Psoas muscle (tissue), 8 donors: ENCODE data around the gene MPP2. TPM values are rescaled to one million over a fixed set of nuclear protein-coding genes. Genes with fewer than 3 reads are reported as not detected.

Source experiments
- ATAC-seq, 4 donors: fragments of 200-7000 bp; cut with Tn5 transposase; one replicate each; pipeline ENCODE4 v1.9.1; 2020; ENCODE audit warnings: moderate library complexity in 3 of 4, mild to moderate bottlenecking in 2 of 4
- DNase-seq, 2 donors: peaks; one replicate each; pipeline ENCODE4 v3.0.0-alpha.2; 2020
- H3K27ac ChIP-seq: fragments of 200-600 bp; one replicate; pipeline ENCODE4 v1.8.0; 2022
- H3K27me3 ChIP-seq, 3 donors: fragments of 200-600 bp in 1 of 3; one replicate each; pipeline versions ENCODE4 v1.6.1 to v1.8.0; 2013 to 2022; ENCODE audit warnings: low read length in 2 of 3, mild to moderate bottlenecking in 2 of 3, moderate library complexity in 1 of 3; ENCODE audit not compliant: insufficient read depth in 3 of 3
- H3K36me3 ChIP-seq, 2 donors: fragments of 200-600 bp in 1 of 2; one replicate each; pipeline versions ENCODE4 v1.6.1 to v1.8.0; 2013 to 2022; ENCODE audit warnings: low read depth in 1 of 2, mild to moderate bottlenecking in 1 of 2, moderate library complexity in 1 of 2; ENCODE audit not compliant: insufficient read depth in 1 of 2
- H3K4me1 ChIP-seq: fragments of 200-600 bp; one replicate; pipeline ENCODE4 v1.8.0; 2022
- H3K4me3 ChIP-seq: fragments of 200-600 bp; one replicate; pipeline ENCODE4 v1.8.0; 2022; ENCODE audit warnings: mild to moderate bottlenecking
- H3K9me3 ChIP-seq: fragments of 200-600 bp; one replicate; pipeline ENCODE4 v1.8.0; 2022
- CTCF ChIP-seq: fragments of 200-600 bp; IDR thresholded peaks from one replicate; pipeline ENCODE4 v1.8.0; 2022; ENCODE audit warnings: antibody characterized with exemption
- WGBS, 3 donors: extraction: QIAGEN DNeasy Blood & Tissue Kit; methylation state at CpG; one replicate each; pipeline versions ENCODE4 v1.1.6 to v1.1.7; 2013; 5-methylcytosine and 5-hydroxymethylcytosine counted together
- intact Hi-C, 2 donors: fragments of 100-400 bp; cut with DNase I; formaldehyde crosslinking; loops; one replicate each; pipeline versions ENCODE4 v1.11.0 to v1.14.2; 2022
- polyA plus RNA-seq, 3 donors: library from polyadenylated mRNA; stranded (reverse); fragments of 200-250 nt; gene quantifications; one replicate each; pipeline ENCODE4 v1.2.3, GENCODE V29; 2013
- total RNA-seq, 4 donors: library from RNA; stranded (reverse); fragmentation: NEBNext Ultra II Directional in 2 of 4; extraction: Animal tissue kit (Norgen Biotek cat#: 25700) in 2 of 4; gene quantifications; one replicate each; pipeline versions ENCODE4 v1.2.1 to v1.2.4, GENCODE V29; 2021 to 2023
- donor health status: healthy with polysubstance abuse.
- donor health status: DM: no; HTN: no; CAD: no; lungs with moderate emphysema.
- donor health status: Bipolar disorder and iron deficiency.
- donor health status: healthy.
- donor health status: DM: yes; HTN: yes; CAD: no.
- donor health status: DM: no; HTN: no; CAD: no.
- donor health status: DM: no; HTN: no; CAD: no.
- donor health status: DM: yes; HTN: yes; CAD: no.

MPP2 gene
- total and polyA plus RNA-seq, 7 donors: 0.19 to 1.6 (median 0.42) TPM

- Histone ChIP-seq H3K9me3 (no peaks in the 10 kb centered on the region), H3K4me3 (peak overlapping the region; percentile 79), H3K4me1 (peaks cover 4% of the 10 kb centered on the region), H3K36me3 (peaks cover 0 to 30% of the 10 kb centered on the region in 2 donors), H3K27ac (peak overlapping the region; percentile 30), H3K27me3 (peaks cover 0 to 2% (median 0%) of the 10 kb centered on the region in 3 donors)
- TF ChIP-seq CTCF: no peak
- intact Hi-C loops: loop anchor here in 1 of 2 donors (5.0 kb wide), 1 partner anchor 50 kb away; the partner anchor contains the start of gene CFAP97D1
- peak; percentile 68 to 88 (median 84) for ATAC-seq
- WGBS, 3 donors: 10 to 17% (median 11%) methylated on average over 32 to 51 of the region's 51 CpGs
- peak; percentile 62 to 73 for DNase-seq
Observed at GRCh38 chr17:43832168-43832975, 75.0 kb downstream of the MPP2 start.

GRCh38 chr17:43831633-43832032 is 75.7 kb downstream of the MPP2 start:
- DNase-seq (no peak), ATAC-seq (no peak)
- Histone ChIP-seq H3K9me3 (no peaks in the 10 kb centered on the region), H3K4me1 (peaks cover 4% of the 10 kb centered on the region), H3K27me3 (peaks cover 0 to 2% (median 0%) of the 10 kb centered on the region in 3 donors), H3K27ac (no peak overlapping the region), H3K4me3 (no peak overlapping the region), H3K36me3 (peaks cover 0 to 30% of the 10 kb centered on the region in 2 donors)
- intact Hi-C loops: loop anchor here in 1 of 2 donors (5.0 kb wide), 1 partner anchor 49 kb away; the partner anchor contains the start of gene CFAP97D1
- 71 to 89% (median 77%) methylated on average over 8 of the region's 8 CpGs for WGBS, 3 donors
- no peak for TF ChIP-seq CTCF

GRCh38 chr17:43830510-43831140 is 76.7 kb downstream of the MPP2 start:
- Histone ChIP-seq H3K27me3 (peaks cover 0 to 2% (median 0%) of the 10 kb centered on the region in 3 donors), H3K4me1 (peaks cover 4% of the 10 kb centered on the region), H3K4me3 (no peak overlapping the region), H3K27ac (no peak overlapping the region), H3K9me3 (no peaks in the 10 kb centered on the region), H3K36me3 (peaks cover 0 to 31% of the 10 kb centered on the region in 2 donors)
- TF ChIP-seq CTCF: no peak
- intact Hi-C loops: loop anchor here in 1 of 2 donors (5.0 kb wide), 1 partner anchor 48 kb away; the partner anchor contains the start of gene CFAP97D1
- DNase-seq: no peak
- WGBS, 3 donors: 93 to 98% (median 95%) methylated on average over 7 of the region's 7 CpGs
- ATAC-seq: no peak

- DNase-seq (no peak), ATAC-seq (no peak)
- Histone ChIP-seq H3K4me1 (peaks cover 4% of the 10 kb centered on the region), H3K4me3 (no peak overlapping the region), H3K27me3 (peaks cover 0 to 2% (median 0%) of the 10 kb centered on the region in 3 donors), H3K27ac (no peak overlapping the region), H3K36me3 (peaks cover 0 to 36% of the 10 kb centered on the region in 2 donors), H3K9me3 (no peaks in the 10 kb centered on the region)
- TF ChIP-seq CTCF: no peak
- intact Hi-C loops: loop anchor here in 1 of 2 donors (5.0 kb wide), 1 partner anchor 47 kb away; the partner anchor contains the start of gene CFAP97D1
- 91 to 95% (median 93%) methylated on average over 11 to 14 of the region's 14 CpGs for WGBS, 3 donors
Observed at GRCh38 chr17:43829738-43830137, 77.6 kb downstream of the MPP2 start.
